ENCODE data around the gene EXOC6B. TPM values are rescaled to one million over a fixed set of nuclear protein-coding genes. Genes with fewer than 3 reads are reported as not detected.
A peak's percentile ranks its signal among the peaks of the same experiment; 100 is the strongest.
"Not testable (repeated sequence)": the region's sequence is repeated elsewhere in the genome, so short reads cannot be mapped to it uniquely, and the experiment has no call there.

The EXOC6B gene
- total and polyA plus RNA-seq, 2 experiments from 2014 or later: 8.9 to 18.3 TPM

- Histone ChIP-seq H3K27ac (peak overlapping the region; percentile 59), H3K27me3 (replicated peaks; ENCODE audit: insufficient read depth) (no peaks in the 10 kb centered on the region), H4K20me1 (ENCODE audit: insufficient read depth) (no peaks in the 10 kb centered on the region), H3K9me2 (ENCODE audit: insufficient read depth) (0 out of 2 replicates have a peak, but pooled peaks cover 5% of the 10 kb centered on the region), H3K4me2 (ENCODE audit: unreplicated experiment) (peak overlapping the region; percentile 40), H3K9me3 (ENCODE audit: low read depth) (no peaks in the 10 kb centered on the region), H3K9ac (no peak overlapping the region), H3F3A (ENCODE audit: insufficient read depth) (peaks cover 23% of the 10 kb centered on the region), H3K4me1 (ENCODE audit: insufficient read depth) (peaks cover 58% of the 10 kb centered on the region), H3K4me3 (no peak overlapping the region), H3K36me3 (ENCODE audit: low read depth) (no peaks in the 10 kb centered on the region), H2AFZ (no peak overlapping the region), H3K79me2 (ENCODE audit: insufficient read depth) (no peaks in the 10 kb centered on the region)
- in situ Hi-C loops (cut with MboI): no loop called here
- peak; percentile 45 for DNase-seq
- WGBS, 2 experiments (ENCODE audit: low coverage in 1 of 2, low lambda C conversion rate in 2 of 2, missing lambda C conversion rate in 2 of 2): 37 to 55% methylated on average over 1 of the region's 1 CpG
- TF ChIP-seq EZH2phosphoT487 (IDR thresholded peaks at IDR 0.05; ENCODE audit: insufficient read depth, low read depth) (no peak), EZH2 (IDR thresholded peaks at IDR 0.05; ENCODE audit: insufficient read depth, poor library complexity, severe bottlenecking) (no peak)
Observed at GRCh38 chr2:72570413-72570812, 255.4 kb downstream of the EXOC6B start.

- H3K4me3 ChIP-seq: peak overlapping the region; percentile 52
- no peak overlapping the region for H3K9ac ChIP-seq
- WGBS, 2 experiments (ENCODE audit: low coverage in 1 of 2, low lambda C conversion rate in 2 of 2, missing lambda C conversion rate in 2 of 2): 50 to 52% methylated on average over 4 of the region's 4 CpGs
- H2AFZ ChIP-seq: no peak overlapping the region
- H3K4me1 ChIP-seq (ENCODE audit: insufficient read depth): peaks cover 33% of the 10 kb centered on the region
- H3K27ac ChIP-seq: peak overlapping the region; percentile 46
- H3K27me3 ChIP-seq (replicated peaks; ENCODE audit: insufficient read depth): no peaks in the 10 kb centered on the region
- no peaks in the 10 kb centered on the region for H4K20me1 ChIP-seq (ENCODE audit: insufficient read depth)
- H3K9me2 ChIP-seq (ENCODE audit: insufficient read depth): no peaks in the 10 kb centered on the region; the same call in 1 of the 2 replicates
- H3F3A ChIP-seq (ENCODE audit: insufficient read depth): peaks cover 31% of the 10 kb centered on the region
- H3K79me2 ChIP-seq (ENCODE audit: insufficient read depth): no peaks in the 10 kb centered on the region
- no peaks in the 10 kb centered on the region for H3K36me3 ChIP-seq (ENCODE audit: low read depth)
- no peak for TF ChIP-seq EZH2 (IDR thresholded peaks at IDR 0.05; ENCODE audit: insufficient read depth, poor library complexity, severe bottlenecking)
- in situ Hi-C loops (cut with MboI): no loop called here
- H3K9me3 ChIP-seq (ENCODE audit: low read depth): no peaks in the 10 kb centered on the region
- peak overlapping the region; percentile 84 for H3K4me2 ChIP-seq (ENCODE audit: unreplicated experiment)
- peak; percentile 44 for DNase-seq
Observed at GRCh38 chr2:72562451-72563153, 263.2 kb downstream of the EXOC6B start.

GRCh38 chr2:72561621-72562318 is 264.1 kb downstream of the EXOC6B start:
- no peaks in the 10 kb centered on the region for H3K27me3 ChIP-seq (replicated peaks; ENCODE audit: insufficient read depth)
- peak overlapping the region; percentile 22; the same call in 1 of the 2 replicates for H3K9ac ChIP-seq
- H3K9me3 ChIP-seq (ENCODE audit: low read depth): no peaks in the 10 kb centered on the region
- H3K4me3 ChIP-seq: peak overlapping the region; percentile 52
- H3K4me1 ChIP-seq (ENCODE audit: insufficient read depth): peaks cover 30% of the 10 kb centered on the region
- no peak for TF ChIP-seq EZH2phosphoT487 (IDR thresholded peaks at IDR 0.05; ENCODE audit: insufficient read depth, low read depth)
- TF ChIP-seq EZH2 (IDR thresholded peaks at IDR 0.05; ENCODE audit: insufficient read depth, poor library complexity, severe bottlenecking): no peak
- H3K9me2 ChIP-seq (ENCODE audit: insufficient read depth): no peaks in the 10 kb centered on the region; the same call in 1 of the 2 replicates
- DNase-seq: peak; percentile 77
- peak overlapping the region; percentile 84 for H3K4me2 ChIP-seq (ENCODE audit: unreplicated experiment)
- no peaks in the 10 kb centered on the region for H3K36me3 ChIP-seq (ENCODE audit: low read depth)
- WGBS, 2 experiments (ENCODE audit: low coverage in 1 of 2, low lambda C conversion rate in 2 of 2, missing lambda C conversion rate in 2 of 2): 27 to 31% methylated on average over 4 of the region's 4 CpGs
- H4K20me1 ChIP-seq (ENCODE audit: insufficient read depth): no peaks in the 10 kb centered on the region
- in situ Hi-C loops (cut with MboI): no loop called here
- peak overlapping the region; percentile 46 for H3K27ac ChIP-seq
- H3F3A ChIP-seq (ENCODE audit: insufficient read depth): peaks cover 31% of the 10 kb centered on the region
- peak overlapping the region; percentile 23; the same call in 1 of the 2 replicates for H2AFZ ChIP-seq
- H3K79me2 ChIP-seq (ENCODE audit: insufficient read depth): no peaks in the 10 kb centered on the region

GRCh38 chr2:72555943-72556342 is 269.9 kb downstream of the EXOC6B start:
- Histone ChIP-seq H4K20me1 (ENCODE audit: insufficient read depth) (no peaks in the 10 kb centered on the region), H3K36me3 (ENCODE audit: low read depth) (0 out of 2 replicates have a peak, but pooled peaks cover 3% of the 10 kb centered on the region), H3K4me1 (ENCODE audit: insufficient read depth) (peaks cover 6% of the 10 kb centered on the region), H3K9me2 (ENCODE audit: insufficient read depth) (no peaks in the 10 kb centered on the region; the same call in 1 of the 2 replicates), H3K27ac (no peak overlapping the region), H3K4me2 (ENCODE audit: unreplicated experiment) (no peak overlapping the region), H3F3A (ENCODE audit: insufficient read depth) (peaks cover 7% of the 10 kb centered on the region), H3K9ac (no peak overlapping the region), H3K4me3 (no peak overlapping the region), H3K27me3 (replicated peaks; ENCODE audit: insufficient read depth) (no peaks in the 10 kb centered on the region), H2AFZ (no peak overlapping the region), H3K9me3 (ENCODE audit: low read depth) (no peaks in the 10 kb centered on the region), H3K79me2 (ENCODE audit: insufficient read depth) (no peaks in the 10 kb centered on the region)
- in situ Hi-C loops (cut with MboI): no loop called here
- DNase-seq: no peak
- WGBS, 2 experiments (ENCODE audit: low coverage in 1 of 2, low lambda C conversion rate in 2 of 2, missing lambda C conversion rate in 2 of 2): 93 to 100% methylated on average over 1 of the region's 1 CpG
- TF ChIP-seq EZH2 (IDR thresholded peaks at IDR 0.05; ENCODE audit: insufficient read depth, poor library complexity, severe bottlenecking) (no peak), EZH2phosphoT487 (IDR thresholded peaks at IDR 0.05; ENCODE audit: insufficient read depth, low read depth) (no peak)

GRCh38 chr2:72555363-72555762 is 270.5 kb downstream of the EXOC6B start:
- 90 to 97% methylated on average over 1 of the region's 1 CpG for WGBS, 2 experiments (ENCODE audit: low coverage in 1 of 2, low lambda C conversion rate in 2 of 2, missing lambda C conversion rate in 2 of 2)

GRCh38 chr2:72554910-72555309 is 270.9 kb downstream of the EXOC6B start:
- H3K27me3 ChIP-seq (replicated peaks; ENCODE audit: insufficient read depth); H3K4me2 ChIP-seq (ENCODE audit: unreplicated experiment); H3K4me1 ChIP-seq (ENCODE audit: insufficient read depth); H3K4me3 ChIP-seq; H4K20me1 ChIP-seq (ENCODE audit: insufficient read depth); H3K9me2 ChIP-seq (ENCODE audit: insufficient read depth); H3K9ac ChIP-seq; DNase-seq; H3K79me2 ChIP-seq (ENCODE audit: insufficient read depth); H3K9me3 ChIP-seq (ENCODE audit: low read depth); H3K27ac ChIP-seq; H3K36me3 ChIP-seq (ENCODE audit: low read depth); H2AFZ ChIP-seq; H3F3A ChIP-seq (ENCODE audit: insufficient read depth); in situ Hi-C loops (cut with MboI): not testable (repeated sequence)
- 94 to 100% methylated on average over 1 of the region's 1 CpG for WGBS, 2 experiments (ENCODE audit: low coverage in 1 of 2, low lambda C conversion rate in 2 of 2, missing lambda C conversion rate in 2 of 2)

More at GRCh38 chr2:72555363-72555762, 270.5 kb downstream of the EXOC6B start:
- H3K4me1 ChIP-seq (ENCODE audit: insufficient read depth); H3K36me3 ChIP-seq (ENCODE audit: low read depth); H3K9me3 ChIP-seq (ENCODE audit: low read depth); H3K9ac ChIP-seq; H3K27me3 ChIP-seq (replicated peaks; ENCODE audit: insufficient read depth); H3F3A ChIP-seq (ENCODE audit: insufficient read depth); H3K4me2 ChIP-seq (ENCODE audit: unreplicated experiment); H2AFZ ChIP-seq; H3K9me2 ChIP-seq (ENCODE audit: insufficient read depth); H3K27ac ChIP-seq; DNase-seq; H4K20me1 ChIP-seq (ENCODE audit: insufficient read depth); in situ Hi-C loops (cut with MboI); H3K79me2 ChIP-seq (ENCODE audit: insufficient read depth); H3K4me3 ChIP-seq: not testable (repeated sequence)
